Stimulated activated CD8-positive, alpha-beta memory T cell treated with anti-CD3 and anti-CD28 coated beads, Interleukin-7, amount 100 ng/mL, for 1 hour (primary cell): ENCODE data around the gene HELZ.

ENCODE experiments used
- DNase-seq, 2 donors: peaks; one replicate each; pipeline ENCODE4 v3.0.0-alpha.2; 2020; ENCODE audit warnings: low read depth in 2 of 2

Gene HELZ

GRCh38 chr17:67079491-67079890 is 165.5 kb downstream of the HELZ start:
- no peak for DNase-seq

DNA sequence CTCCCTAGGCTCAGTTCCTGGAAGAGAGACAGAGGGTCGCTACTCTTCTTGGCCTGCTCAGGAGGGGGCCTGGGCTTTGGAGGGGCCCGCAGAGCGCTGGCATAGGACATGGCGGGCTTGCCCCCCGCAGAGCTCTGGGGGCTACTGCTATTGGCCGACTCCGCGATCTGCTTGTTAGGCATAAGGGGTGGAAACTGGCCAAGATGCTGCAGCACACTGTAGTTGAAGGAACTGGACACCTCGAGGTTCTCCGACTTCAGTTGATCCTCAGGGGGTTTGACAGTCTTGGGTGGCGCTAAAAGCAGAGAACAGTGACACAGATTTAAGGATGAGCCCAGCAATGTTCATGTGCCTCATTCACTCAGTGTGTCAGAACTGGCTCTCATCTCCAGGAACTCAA is 166.7 kb downstream of the HELZ start:
- DNase-seq, result no peak

- no peak for DNase-seq
Observed at GRCh38 chr17:67076290-67076689, 168.7 kb downstream of the HELZ start.

DNA sequence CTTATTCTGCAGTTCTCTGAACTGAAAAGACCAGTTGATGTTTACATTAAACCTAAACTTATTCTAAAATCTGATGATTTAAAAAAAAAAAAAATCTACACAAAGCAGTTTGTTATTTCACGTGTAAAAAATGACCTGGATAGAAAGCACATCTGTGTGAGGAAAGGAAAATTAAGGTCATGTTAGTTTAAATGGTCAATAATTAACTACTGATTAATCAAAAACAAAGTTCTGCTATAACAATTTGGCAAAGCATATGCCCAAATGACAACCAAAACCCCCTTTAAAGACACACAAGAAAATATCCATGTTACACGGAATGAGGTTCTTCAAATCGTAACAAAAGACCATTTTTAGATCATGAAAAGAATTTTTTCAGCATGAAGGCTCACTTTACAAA is 170.2 kb downstream of the HELZ start:
- no peak for DNase-seq

DNA sequence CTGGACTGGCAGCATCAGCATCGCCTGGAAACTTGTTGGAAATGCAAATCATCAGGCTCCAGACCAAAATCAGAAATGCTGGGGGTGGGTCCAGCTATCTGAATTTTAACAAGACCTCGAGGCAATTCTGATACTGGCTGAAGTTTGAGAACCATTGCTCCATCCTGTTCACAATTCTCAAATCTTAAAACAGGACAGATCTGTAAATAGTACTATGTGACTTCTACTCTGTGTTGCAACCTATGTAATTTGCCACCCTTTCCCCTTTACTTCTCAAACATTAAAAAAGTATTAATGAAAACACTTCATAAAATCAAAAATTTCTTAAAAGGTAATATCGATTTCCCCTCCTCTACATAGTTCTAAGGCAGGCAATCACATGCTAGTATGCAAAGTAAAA is 172.1 kb downstream of the HELZ start:
- DNase-seq, result no peak

DNA sequence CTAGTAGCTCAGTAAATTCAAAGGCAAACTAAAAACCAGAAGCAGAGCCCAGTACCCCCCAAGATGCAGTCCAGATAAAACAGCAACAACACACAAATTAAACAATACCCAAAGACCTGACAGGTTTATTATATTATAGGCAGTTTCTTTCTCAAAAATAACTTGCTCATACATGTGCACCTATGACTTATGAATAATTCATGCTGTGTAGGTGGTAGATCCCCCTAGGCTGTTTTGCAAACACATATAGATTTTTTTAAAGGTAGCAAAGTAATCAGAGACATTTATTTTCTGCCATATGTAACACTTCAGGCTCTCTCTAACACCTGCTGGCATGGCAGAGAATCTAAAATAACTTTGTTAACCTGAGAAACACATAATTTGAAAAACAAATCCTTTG is 173.4 kb downstream of the HELZ start:
- no peak for DNase-seq

GRCh38 chr17:67069603-67070136 is 175.3 kb downstream of the HELZ start:
- DNase-seq, result no peak

DNA sequence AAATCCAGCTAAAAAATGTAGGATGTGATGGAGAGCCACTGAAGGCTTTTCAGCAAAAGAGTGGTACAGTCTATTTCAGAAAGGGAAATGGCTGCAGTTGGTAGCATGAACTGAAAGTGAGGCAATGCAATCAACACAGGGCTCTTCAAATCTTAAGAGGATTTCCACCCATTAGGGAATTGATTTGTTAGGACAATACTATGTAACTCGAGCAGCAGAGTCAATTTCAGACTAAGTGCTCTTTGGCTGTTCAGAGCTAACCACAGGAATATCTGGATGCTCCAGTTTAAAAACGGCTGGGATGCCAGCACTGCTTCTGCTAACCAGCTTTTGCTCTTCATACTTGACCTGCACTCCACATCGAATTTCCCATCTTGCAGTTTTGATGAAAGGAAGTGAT is 176.0 kb downstream of the HELZ start:
- DNase-seq, result no peak

- DNase-seq, result no peak
Observed at GRCh38 chr17:67067571-67068482, 177.2 kb downstream of the HELZ start.

GRCh38 chr17:67066717-67067116 is 178.3 kb downstream of the HELZ start:
- DNase-seq, result no peak

DNA sequence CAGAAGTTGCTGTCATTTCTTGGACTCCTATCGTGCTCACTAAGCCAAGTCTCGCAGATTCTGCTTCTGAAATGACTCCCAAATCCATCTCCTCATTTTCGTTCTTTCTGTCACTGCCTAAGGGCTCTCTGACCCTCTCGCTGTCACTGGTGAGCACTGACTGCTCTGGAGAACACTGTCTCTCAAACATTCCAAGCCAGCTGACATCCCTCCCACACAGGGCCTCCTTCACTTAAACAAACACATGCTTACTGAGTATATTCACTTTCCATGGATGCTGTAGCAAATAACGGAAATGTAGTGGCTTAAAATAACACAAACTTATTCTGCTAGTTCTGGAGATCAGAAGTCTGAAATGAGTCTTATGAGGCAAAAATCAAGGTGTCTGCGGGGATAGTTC is 181.9 kb downstream of the HELZ start:
- DNase-seq, result no peak

GRCh38 chr17:67059372-67059771 is 185.6 kb downstream of the HELZ start:
- DNase-seq, result no peak

DNA sequence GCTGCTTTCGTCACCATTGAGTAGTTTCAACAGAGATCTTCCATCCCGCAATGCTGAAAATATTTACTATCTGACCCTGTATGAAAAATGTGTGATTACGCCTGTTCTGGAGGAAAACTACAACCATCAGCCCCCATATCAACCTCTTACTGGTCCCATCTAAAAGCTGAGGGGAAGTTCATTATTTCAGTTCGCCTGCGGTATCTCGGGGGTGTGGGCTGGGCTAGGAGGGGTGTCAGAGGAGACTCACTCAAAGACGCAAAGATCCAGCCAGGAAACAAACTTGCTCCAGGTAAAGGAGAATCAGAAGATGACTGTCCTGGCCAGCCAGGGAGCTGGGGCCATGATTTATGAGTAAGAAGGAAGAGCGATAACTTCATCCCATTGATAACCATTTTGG is 187.0 kb downstream of the HELZ start:
- no peak for DNase-seq

- no peak for DNase-seq
Observed at GRCh38 chr17:67056746-67057490, 188.1 kb downstream of the HELZ start.

DNA sequence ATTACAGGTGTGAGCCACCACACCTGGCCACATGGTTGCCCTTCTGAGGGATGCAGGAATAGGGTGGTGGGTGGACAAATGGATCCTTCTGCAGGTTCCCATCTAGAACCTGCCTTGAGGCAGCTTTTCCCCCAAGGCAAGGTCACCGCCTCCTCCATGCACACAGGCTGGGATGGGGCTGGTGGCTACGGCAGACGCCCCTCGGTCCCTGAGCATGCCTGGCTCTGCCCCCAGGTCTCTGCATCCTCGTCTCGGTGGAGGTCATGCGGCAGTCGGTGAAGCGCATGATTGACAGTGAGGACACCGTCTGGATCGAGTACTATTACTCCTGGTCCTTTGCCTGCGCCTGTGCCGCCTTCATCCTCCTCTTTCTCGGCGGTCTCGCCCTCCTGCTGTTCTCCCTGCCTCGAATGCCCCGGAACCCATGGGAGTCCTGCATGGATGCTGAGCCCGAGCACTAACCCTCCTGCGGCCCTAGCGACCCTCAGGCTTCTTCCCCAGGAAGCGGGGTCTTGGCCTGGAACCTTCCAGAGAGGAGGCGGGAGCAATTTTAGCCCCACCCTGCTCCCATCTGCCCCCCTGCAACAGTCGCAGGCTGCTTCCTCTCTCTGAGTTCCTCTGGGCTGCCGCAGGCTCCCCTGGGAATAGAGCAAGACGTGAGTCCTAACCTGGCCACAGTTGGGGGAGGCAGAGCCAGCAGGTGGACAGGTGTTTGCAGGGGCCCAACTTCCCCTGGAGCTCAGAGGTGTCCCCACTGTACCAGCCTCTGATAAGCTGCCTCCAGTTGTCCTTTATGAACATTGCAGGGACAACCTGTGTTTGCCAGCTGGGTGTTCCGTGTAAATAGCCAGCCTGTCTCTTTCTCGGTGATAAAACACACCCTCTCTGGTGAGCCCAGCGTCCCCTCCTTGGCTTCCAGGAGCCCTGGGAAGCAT is 188.9 kb downstream of the HELZ start:
- no peak for DNase-seq

GRCh38 chr17:67055041-67055443 is 190.0 kb downstream of the HELZ start:
- no peak for DNase-seq

DNA sequence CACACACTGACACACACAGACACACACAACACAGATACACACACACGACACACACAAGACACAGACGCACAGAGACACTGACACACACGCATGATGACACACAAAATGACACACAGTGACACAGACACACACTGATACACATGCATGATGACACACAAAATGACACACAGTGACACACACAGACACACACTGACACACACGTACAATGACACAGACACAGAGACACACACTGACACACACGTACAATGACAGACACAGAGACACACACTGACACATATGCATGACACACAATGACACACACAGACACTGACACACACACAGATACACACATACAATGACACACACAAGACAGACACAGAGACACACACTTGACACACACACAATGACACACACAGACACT is 190.4 kb downstream of the HELZ start:
- DNase-seq, result no peak

- DNase-seq, result no peak
Observed at GRCh38 chr17:67054011-67054591, 190.9 kb downstream of the HELZ start.

GRCh38 chr17:67053438-67054000 is 191.5 kb downstream of the HELZ start:
- no peak for DNase-seq

GRCh38 chr17:67052720-67053437 is 192.1 kb downstream of the HELZ start:
- no peak for DNase-seq
